ENCODE results near the gene ABI1.

The ABI1 gene

DNA sequence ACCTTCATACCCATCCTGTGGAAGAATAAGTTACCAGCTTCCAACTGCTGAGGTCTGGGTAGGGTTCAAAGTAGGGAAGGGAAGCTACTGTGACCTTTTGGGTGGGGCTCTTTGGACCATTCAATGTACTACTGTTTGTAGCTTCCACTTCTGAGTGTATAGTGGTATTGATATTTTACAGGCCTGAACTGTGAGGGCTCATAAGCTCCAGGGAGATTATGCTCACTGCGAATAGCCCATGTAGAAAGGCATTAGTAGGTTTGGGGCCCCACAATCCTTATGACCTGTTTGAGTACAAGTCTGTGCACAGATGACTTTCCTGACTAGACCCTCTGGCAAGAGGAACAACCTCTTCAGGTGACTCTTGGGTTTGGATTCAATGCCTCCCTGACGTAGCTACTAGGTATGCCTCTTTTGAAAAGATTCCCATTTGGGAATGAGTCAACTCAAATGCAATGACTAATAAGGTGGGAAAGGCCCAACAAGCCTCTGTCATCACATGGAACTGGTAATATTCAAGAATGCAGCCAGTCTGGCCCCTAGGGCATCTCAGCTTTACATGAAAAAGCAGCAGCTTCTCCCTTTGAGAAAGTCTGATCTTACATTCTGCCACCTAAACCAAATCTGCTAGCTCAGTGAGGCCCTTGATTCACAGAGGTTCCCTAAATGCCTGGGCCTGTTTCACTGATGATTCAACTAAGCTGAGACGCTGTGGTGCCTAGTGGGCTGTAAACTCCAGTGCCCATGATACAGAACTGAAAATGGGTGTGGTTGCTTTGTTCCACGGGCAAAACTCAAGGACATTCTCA lies 79.8 kb downstream of the ABI1 start:
- TF ChIP-seq, protein P1, sequence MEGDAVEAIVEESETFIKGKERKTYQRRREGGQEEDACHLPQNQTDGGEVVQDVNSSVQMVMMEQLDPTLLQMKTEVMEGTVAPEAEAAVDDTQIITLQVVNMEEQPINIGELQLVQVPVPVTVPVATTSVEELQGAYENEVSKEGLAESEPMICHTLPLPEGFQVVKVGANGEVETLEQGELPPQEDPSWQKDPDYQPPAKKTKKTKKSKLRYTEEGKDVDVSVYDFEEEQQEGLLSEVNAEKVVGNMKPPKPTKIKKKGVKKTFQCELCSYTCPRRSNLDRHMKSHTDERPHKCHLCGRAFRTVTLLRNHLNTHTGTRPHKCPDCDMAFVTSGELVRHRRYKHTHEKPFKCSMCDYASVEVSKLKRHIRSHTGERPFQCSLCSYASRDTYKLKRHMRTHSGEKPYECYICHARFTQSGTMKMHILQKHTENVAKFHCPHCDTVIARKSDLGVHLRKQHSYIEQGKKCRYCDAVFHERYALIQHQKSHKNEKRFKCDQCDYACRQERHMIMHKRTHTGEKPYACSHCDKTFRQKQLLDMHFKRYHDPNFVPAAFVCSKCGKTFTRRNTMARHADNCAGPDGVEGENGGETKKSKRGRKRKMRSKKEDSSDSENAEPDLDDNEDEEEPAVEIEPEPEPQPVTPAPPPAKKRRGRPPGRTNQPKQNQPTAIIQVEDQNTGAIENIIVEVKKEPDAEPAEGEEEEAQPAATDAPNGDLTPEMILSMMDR (IDR thresholded peaks at IDR 0.05; ENCODE audit: insufficient read depth, low read length, poor library complexity, severe bottlenecking) = no peak
- no peak overlapping the region for H3K4me3 ChIP-seq (replicated peaks; ENCODE audit: low read depth, low read length)
- peaks cover 1% of the 10 kb centered on the region for H3K36me3 ChIP-seq (ENCODE audit: control insufficient read depth, insufficient read depth, low read length)
- no peaks in the 10 kb centered on the region for H3K27me3 ChIP-seq (replicated peaks; ENCODE audit: control insufficient read depth, insufficient read depth, low read length)
- peak; percentile 31 for DNase-seq (ENCODE audit: extremely low read depth, insufficient read length)

DNA sequence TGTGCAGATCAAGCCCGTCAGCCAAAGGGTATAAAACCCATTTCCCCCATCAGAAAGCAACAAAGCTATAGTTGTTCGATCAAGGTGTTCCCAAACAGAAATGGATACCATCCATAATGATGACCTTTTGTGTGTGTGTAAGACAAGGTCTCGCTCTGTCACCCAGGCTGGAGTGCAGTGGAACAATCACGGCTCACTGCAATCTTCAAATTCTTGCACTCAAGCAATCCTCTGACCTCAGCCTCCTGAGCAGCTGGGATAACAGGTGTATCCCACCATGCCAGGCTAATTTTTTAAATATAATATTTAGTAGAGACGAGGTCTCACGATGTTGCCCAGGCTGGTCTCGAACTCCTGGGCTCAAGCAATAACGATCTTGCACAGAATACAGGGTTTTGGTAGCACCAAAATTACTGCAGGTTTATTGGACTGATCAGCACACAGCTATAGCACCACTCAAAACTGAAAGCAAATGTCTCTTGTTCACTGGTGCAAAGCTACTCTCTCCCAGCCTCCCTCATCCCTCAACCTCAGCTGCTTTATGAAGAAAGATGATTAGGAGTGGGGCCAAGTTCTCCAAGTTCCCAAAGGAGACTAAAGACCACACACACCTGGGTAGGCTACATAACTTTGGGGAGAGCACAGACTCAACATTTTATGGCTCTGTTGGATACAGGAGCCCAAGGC lies 80.5 kb downstream of the ABI1 start:
- Histone ChIP-seq H3K27me3 (replicated peaks; ENCODE audit: control insufficient read depth, insufficient read depth, low read length) (no peaks in the 10 kb centered on the region), H3K36me3 (ENCODE audit: control insufficient read depth, insufficient read depth, low read length) (no peaks in the 10 kb centered on the region), H3K4me3 (replicated peaks; ENCODE audit: low read depth, low read length) (no peak overlapping the region)
- DNase-seq (ENCODE audit: extremely low read depth, insufficient read length) = no peak
- TF ChIP-seq, protein P1 (IDR thresholded peaks at IDR 0.05; ENCODE audit: insufficient read depth, low read length, poor library complexity, severe bottlenecking) = no peak

DNA sequence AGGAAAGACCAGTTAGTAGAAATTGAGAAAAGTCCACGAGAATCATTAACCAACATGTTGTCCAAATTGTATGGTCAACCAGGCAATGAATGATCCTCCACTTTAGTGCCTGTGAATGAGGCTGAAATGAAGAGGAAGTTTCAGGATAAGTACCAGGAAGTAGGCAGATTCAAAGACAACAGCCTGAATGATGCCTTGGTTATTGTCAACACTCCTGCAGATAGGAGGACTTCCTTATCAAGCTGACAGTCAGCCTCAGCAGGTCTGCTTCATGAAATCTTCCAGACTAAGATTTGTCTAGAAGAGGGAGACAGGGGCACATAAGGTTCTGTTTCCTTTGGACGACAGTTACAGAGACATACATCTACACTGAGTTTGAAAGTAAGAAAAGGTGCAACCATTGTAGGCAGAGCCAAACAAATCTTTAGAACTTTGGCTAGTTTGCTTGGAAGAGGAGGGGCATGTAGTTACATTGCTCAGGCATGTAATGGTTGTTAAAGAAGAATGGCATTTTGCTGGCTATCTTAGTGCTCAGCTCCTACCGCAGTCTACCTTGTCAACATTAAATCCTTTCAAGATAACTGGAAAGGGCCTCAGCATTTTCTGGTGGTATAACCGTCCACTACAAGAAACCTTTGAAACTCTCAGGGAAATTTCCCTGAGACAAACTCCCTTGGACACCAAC lies 81.4 kb downstream of the ABI1 start:
- Histone ChIP-seq H3K4me3 (replicated peaks; ENCODE audit: low read depth, low read length) (no peak overlapping the region), H3K36me3 (ENCODE audit: control insufficient read depth, insufficient read depth, low read length) (no peaks in the 10 kb centered on the region), H3K27me3 (replicated peaks; ENCODE audit: control insufficient read depth, insufficient read depth, low read length) (no peaks in the 10 kb centered on the region)
- DNase-seq (ENCODE audit: extremely low read depth, insufficient read length) = no peak
- TF ChIP-seq, protein P1 (IDR thresholded peaks at IDR 0.05; ENCODE audit: insufficient read depth, low read length, poor library complexity, severe bottlenecking) = no peak

GRCh38 chr10:26777686-26778085 lies 83.1 kb downstream of the ABI1 start:
- H3K36me3 ChIP-seq (ENCODE audit: control insufficient read depth, insufficient read depth, low read length) = no peaks in the 10 kb centered on the region
- no peaks in the 10 kb centered on the region for H3K27me3 ChIP-seq (replicated peaks; ENCODE audit: control insufficient read depth, insufficient read depth, low read length)
- H3K4me3 ChIP-seq (replicated peaks; ENCODE audit: low read depth, low read length) = no peak overlapping the region

DNA sequence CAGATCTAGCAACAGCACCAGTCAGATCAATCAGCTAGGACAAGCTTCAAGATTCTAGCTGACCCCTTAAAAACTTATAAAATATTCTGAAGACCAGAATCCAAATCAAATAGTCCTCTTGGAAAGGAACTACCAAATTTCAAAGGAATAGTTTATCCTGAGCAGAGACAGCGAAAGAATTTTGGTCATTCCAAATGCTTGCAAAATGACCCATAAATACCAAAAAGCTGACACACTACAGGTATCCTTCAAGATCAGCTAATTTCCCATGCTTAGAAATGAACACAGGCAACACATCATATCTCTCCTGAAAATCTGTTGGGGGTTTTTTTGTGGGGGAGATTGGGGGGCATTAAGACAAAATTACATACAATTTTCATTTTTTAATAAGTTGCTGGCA lies 84.5 kb downstream of the ABI1 start:
- no peak for DNase-seq (ENCODE audit: extremely low read depth, insufficient read length)
- TF ChIP-seq, protein P1 (IDR thresholded peaks at IDR 0.05; ENCODE audit: insufficient read depth, low read length, poor library complexity, severe bottlenecking) = no peak
- H3K36me3 ChIP-seq (ENCODE audit: control insufficient read depth, insufficient read depth, low read length) = no peaks in the 10 kb centered on the region
- no peak overlapping the region for H3K4me3 ChIP-seq (replicated peaks; ENCODE audit: low read depth, low read length)
- H3K27me3 ChIP-seq (replicated peaks; ENCODE audit: control insufficient read depth, insufficient read depth, low read length) = no peaks in the 10 kb centered on the region

More at GRCh38 chr10:26777686-26778085, 83.1 kb downstream of the ABI1 start:
- TF ChIP-seq, protein P1 (IDR thresholded peaks at IDR 0.05; ENCODE audit: insufficient read depth, low read length, poor library complexity, severe bottlenecking) = no peak
- no peak for DNase-seq (ENCODE audit: extremely low read depth, insufficient read length)
